Muscle layer of colon (tissue), 2 donors: ENCODE measurements around the gene TBC1D22A.

Source experiments
- H3K27ac ChIP-seq: one replicate; pipeline ENCODE4 v1.7.0; 2013; ENCODE audit warnings: low read depth, mild to moderate bottlenecking, low read length, moderate library complexity
- H3K27me3 ChIP-seq, 2 donors: one replicate each; pipeline ENCODE4 v1.7.0; 2013; ENCODE audit warnings: low read length in 2 of 2, mild to moderate bottlenecking in 2 of 2; ENCODE audit not compliant: insufficient read depth in 2 of 2, control insufficient read depth in 1 of 2
- H3K36me3 ChIP-seq: one replicate; pipeline ENCODE4 v1.7.0; 2013; ENCODE audit warnings: mild to moderate bottlenecking, low read length; ENCODE audit not compliant: insufficient read depth
- H3K4me1 ChIP-seq: one replicate; pipeline ENCODE4 v1.7.0; 2013; ENCODE audit warnings: mild to moderate bottlenecking, low read length; ENCODE audit not compliant: insufficient read depth
- H3K4me3 ChIP-seq, 2 donors: one replicate each; pipeline ENCODE4 v1.7.0; 2013; ENCODE audit warnings: low read length in 2 of 2, low read depth in 1 of 2, mild to moderate bottlenecking in 1 of 2, moderate library complexity in 1 of 2
- H3K9ac ChIP-seq: one replicate; pipeline ENCODE4 v1.7.0; 2013; ENCODE audit warnings: low read length
- H3K9me3 ChIP-seq: one replicate; pipeline ENCODE4 v1.7.0; 2013; ENCODE audit warnings: mild to moderate bottlenecking, low read length
- donor health status: abdominal sarcoma.
- donor health status: Adenocarcinoma of cecum.

TBC1D22A gene

DNA sequence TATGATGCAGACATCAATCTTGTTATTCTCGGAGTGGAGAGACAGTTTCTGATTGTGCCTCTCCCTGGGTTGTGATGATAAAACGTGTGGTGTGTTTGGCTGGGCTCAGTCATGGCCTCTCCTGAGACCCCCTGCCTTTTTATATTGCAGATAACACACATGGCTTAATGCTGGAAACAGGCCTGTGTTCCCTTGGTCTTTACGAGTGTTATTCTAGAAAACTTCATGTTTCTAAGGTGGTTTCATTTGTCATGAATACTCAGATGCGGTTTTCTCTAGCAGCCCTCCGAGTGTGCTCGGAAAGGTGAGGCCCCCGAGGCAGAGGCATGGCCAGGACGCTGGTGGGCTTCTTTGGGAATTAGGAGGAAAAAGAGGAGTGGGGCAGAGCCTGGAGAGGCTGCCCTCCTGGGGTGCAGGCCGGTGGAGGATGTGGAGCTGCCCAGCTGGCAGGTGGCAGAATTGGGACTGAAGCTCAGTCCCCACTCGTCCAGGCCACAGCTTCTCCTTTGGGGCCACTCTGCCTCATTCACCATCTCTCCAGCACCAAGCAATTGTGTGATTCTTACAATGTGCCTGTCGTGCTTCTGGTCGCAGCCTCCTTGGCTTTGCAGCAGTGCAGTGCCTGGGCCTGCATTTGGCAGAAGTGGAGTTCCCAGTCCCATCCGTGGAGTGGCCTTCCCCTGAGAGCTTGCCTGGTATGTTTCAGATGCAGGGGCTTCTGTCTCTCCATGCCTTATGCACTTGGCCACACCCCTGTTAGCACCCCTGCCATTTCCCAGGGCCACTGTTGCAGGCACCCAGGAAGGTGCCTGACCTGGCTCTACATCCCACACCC, 309.6 kb downstream of the TBC1D22A start:
- H3K27me3 ChIP-seq = no peaks in the 10 kb centered on the region
- H3K4me3 ChIP-seq = no peak overlapping the region
- no peaks in the 10 kb centered on the region for H3K36me3 ChIP-seq
- H3K9me3 ChIP-seq = peaks cover 6% of the 10 kb centered on the region
- no peak overlapping the region for H3K27ac ChIP-seq
- no peaks in the 10 kb centered on the region for H3K4me1 ChIP-seq
- no peak overlapping the region for H3K9ac ChIP-seq

GRCh38 chr22:47072642-47072967, 310.2 kb downstream of the TBC1D22A start:
- Histone ChIP-seq H3K4me3 (no peak overlapping the region), H3K9me3 (peaks cover 6% of the 10 kb centered on the region), H3K36me3 (no peaks in the 10 kb centered on the region), H3K27ac (no peak overlapping the region), H3K9ac (no peak overlapping the region), H3K4me1 (no peaks in the 10 kb centered on the region), H3K27me3 (no peaks in the 10 kb centered on the region)

DNA sequence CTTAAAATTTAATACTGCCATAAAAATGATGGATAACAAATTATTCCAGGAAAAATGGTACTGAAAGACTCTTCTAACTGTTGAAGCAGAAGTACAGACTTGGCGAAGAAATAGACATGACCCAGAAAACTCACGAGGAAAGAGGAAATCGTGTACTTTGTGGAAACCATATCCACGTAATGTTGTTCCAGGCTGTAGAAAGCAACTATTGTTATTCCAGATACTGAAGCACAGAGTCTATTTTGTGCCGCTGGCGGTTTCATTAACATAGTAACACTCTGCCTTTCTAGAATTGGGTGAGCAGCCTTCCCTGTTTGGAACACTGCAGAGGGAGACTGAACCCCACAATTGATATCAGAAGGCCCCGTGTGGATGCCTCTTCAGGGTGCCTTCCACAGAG, 310.6 kb downstream of the TBC1D22A start:
- Histone ChIP-seq H3K27ac (no peak overlapping the region), H3K27me3 (no peaks in the 10 kb centered on the region), H3K36me3 (no peaks in the 10 kb centered on the region)

DNA sequence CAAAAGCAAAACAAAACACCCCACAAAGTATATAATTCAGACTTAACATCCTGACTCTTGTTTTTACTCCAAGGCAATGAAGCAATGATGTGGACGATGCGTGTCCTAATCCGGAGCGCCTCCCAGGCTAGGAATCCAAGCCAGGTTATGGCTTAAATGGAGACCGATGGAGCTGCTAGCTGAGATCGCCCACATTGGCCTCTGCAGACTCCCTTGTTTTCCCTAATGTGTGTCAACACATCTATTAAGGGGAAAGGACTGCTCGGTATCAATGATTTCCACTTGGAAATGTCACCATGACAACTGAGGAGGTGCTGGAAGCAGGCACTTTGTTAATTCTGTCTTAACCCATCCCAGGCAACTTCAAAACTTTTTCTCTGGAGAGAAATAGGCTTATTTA, 311.7 kb downstream of the TBC1D22A start:
- Histone ChIP-seq H3K9me3 (peaks cover 6% of the 10 kb centered on the region), H3K27me3 (no peaks in the 10 kb centered on the region), H3K27ac (no peak overlapping the region), H3K9ac (no peak overlapping the region), H3K4me3 (no peak overlapping the region), H3K4me1 (no peaks in the 10 kb centered on the region), H3K36me3 (no peaks in the 10 kb centered on the region)

More for the DNA sequence above, 310.6 kb downstream of the TBC1D22A start:
- Histone ChIP-seq H3K4me1 (no peaks in the 10 kb centered on the region), H3K4me3 (no peak overlapping the region), H3K9me3 (peaks cover 6% of the 10 kb centered on the region), H3K9ac (no peak overlapping the region)

DNA sequence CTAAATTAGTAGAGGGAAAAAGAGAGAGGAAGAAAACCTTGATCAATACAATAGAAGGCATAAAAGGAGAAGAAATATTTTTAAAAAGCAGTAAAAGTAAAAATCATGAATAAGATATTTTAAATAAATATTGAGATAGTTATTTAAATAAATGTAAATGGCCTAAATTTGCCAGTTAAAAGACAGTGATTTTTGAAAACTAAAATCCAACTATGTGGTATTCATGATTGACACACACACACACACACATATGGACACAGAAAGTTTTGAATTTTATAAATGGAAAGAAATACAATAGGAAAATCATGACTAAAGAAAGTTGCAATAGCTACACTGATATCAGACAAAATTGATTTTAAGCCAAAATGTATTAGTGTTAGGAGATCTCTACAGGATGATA, 313.1 kb downstream of the TBC1D22A start:
- Histone ChIP-seq H3K27ac (no peak overlapping the region), H3K4me1 (no peaks in the 10 kb centered on the region), H3K9ac (no peak overlapping the region), H3K9me3 (peaks cover 6% of the 10 kb centered on the region), H3K4me3 (no peak overlapping the region), H3K36me3 (no peaks in the 10 kb centered on the region), H3K27me3 (no peaks in the 10 kb centered on the region)

GRCh38 chr22:47076758-47077157, 314.3 kb downstream of the TBC1D22A start:
- peaks cover 6% of the 10 kb centered on the region for H3K9me3 ChIP-seq
- H3K27me3 ChIP-seq = no peaks in the 10 kb centered on the region
- H3K27ac ChIP-seq = no peak overlapping the region
- H3K4me3 ChIP-seq = no peak overlapping the region
- H3K4me1 ChIP-seq = no peaks in the 10 kb centered on the region
- no peaks in the 10 kb centered on the region for H3K36me3 ChIP-seq
- no peak overlapping the region for H3K9ac ChIP-seq

DNA sequence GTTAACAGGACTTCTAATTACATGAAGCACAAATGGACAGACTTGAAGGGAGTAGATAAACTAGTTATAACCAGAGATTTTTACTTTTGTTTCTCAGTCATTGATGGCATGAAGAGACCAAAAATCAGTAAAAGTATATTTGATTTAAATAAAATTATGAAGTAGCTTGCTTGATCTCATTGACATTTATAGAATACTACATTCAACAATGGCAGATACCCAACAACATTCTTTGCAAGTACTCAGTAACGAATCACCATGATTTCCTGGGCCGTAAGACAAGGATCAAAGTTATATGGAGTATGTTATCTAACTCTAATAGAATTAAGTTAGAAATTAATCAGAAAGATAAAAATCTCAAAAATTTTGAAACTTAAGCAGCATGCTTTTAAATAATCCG, 317.6 kb downstream of the TBC1D22A start:
- Histone ChIP-seq H3K4me3 (no peak overlapping the region), H3K36me3 (no peaks in the 10 kb centered on the region), H3K27ac (no peak overlapping the region), H3K27me3 (no peaks in the 10 kb centered on the region), H3K4me1 (no peaks in the 10 kb centered on the region), H3K9me3 (no peaks in the 10 kb centered on the region), H3K9ac (no peak overlapping the region)

- Histone ChIP-seq H3K36me3 (no peaks in the 10 kb centered on the region), H3K9ac (no peak overlapping the region), H3K4me1 (no peaks in the 10 kb centered on the region)
Observed at GRCh38 chr22:47082505-47082904, 320.1 kb downstream of the TBC1D22A start.

DNA sequence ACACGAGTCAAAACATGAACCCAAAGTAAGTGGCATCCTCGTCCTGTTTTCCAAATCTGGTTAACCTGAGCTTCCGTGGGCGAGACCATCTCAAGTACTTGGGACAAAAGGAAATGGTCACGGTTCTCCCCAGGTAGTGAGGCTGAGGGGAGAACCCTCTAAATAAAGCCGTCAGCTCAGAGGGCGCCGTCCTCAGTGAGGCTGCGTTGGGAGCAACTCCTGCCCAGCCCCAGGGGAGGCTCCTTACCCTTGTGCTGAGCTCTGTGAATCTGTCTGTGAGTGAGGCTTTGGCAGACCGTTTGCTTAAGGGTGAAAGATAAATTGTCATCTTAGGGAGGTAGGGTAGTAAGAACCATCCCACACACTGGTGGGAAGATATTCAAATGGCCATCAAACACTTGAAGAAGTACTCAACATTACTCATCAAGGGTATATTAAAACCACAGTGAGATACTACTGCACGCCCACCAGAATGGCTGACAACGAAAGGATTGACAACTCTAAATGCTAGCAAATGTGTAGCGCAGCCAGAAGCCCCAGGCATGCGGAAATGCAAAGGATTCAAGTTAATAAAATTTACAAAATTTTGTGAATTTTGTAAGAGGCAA, 321.0 kb downstream of the TBC1D22A start:
- Histone ChIP-seq H3K27ac (no peak overlapping the region), H3K4me1 (no peaks in the 10 kb centered on the region), H3K27me3 (no peaks in the 10 kb centered on the region), H3K36me3 (no peaks in the 10 kb centered on the region), H3K9me3 (no peaks in the 10 kb centered on the region), H3K9ac (no peak overlapping the region), H3K4me3 (no peak overlapping the region)

More at GRCh38 chr22:47082505-47082904, 320.1 kb downstream of the TBC1D22A start:
- no peaks in the 10 kb centered on the region for H3K9me3 ChIP-seq
- H3K27ac ChIP-seq = no peak overlapping the region
- no peak overlapping the region for H3K4me3 ChIP-seq
- H3K27me3 ChIP-seq = no peaks in the 10 kb centered on the region

GRCh38 chr22:47084226-47084625, 321.8 kb downstream of the TBC1D22A start:
- no peak overlapping the region for H3K27ac ChIP-seq
- H3K4me3 ChIP-seq = no peak overlapping the region
- H3K9me3 ChIP-seq = no peaks in the 10 kb centered on the region
- H3K27me3 ChIP-seq = no peaks in the 10 kb centered on the region
- H3K36me3 ChIP-seq = no peaks in the 10 kb centered on the region
- H3K9ac ChIP-seq = no peak overlapping the region
- H3K4me1 ChIP-seq = no peaks in the 10 kb centered on the region

GRCh38 chr22:47086596-47087248, 324.3 kb downstream of the TBC1D22A start:
- H3K27ac ChIP-seq = no peak overlapping the region
- no peak overlapping the region for H3K4me3 ChIP-seq
- H3K27me3 ChIP-seq = no peaks in the 10 kb centered on the region
- H3K9me3 ChIP-seq = no peaks in the 10 kb centered on the region
- H3K4me1 ChIP-seq = no peaks in the 10 kb centered on the region
- no peaks in the 10 kb centered on the region for H3K36me3 ChIP-seq
- H3K9ac ChIP-seq = no peak overlapping the region
